Forelimb muscle (tissue), 1 donor: Measurements from ENCODE around the gene TPRG1. TPM values are rescaled to one million over a fixed set of nuclear protein-coding genes. Genes with fewer than 3 reads are reported as not detected.

Experiments
- DNase-seq: peaks from one replicate; pipeline ENCODE4 v3.0.0-alpha.2; 2013; ENCODE audit warnings: low read depth
- polyA plus RNA-seq: library from polyadenylated mRNA; unstranded; fragments of 120-200 nt; gene quantifications from one replicate; pipeline ENCODE4 v1.2.1, GENCODE V29; 2013; ENCODE audit not compliant: insufficient read length

TPRG1 gene
- polyA plus RNA-seq, 1 donor: 2.7 TPM

- no peak for DNase-seq
Measured at GRCh38 chr3:189165092-189165612, 6.6 kb upstream of the TPRG1 start.

- DNase-seq: no peak
Measured at GRCh38 chr3:189166321-189166720, 5.5 kb upstream of the TPRG1 start.

- DNase-seq: no peak
Measured at GRCh38 chr3:189167027-189167766, 4.6 kb upstream of the TPRG1 start.

GRCh38 chr3:189168711-189169110 is 3.1 kb upstream of the TPRG1 start:
- DNase-seq: no peak

- DNase-seq: no peak
Measured at GRCh38 chr3:189169728-189170127, 2.0 kb upstream of the TPRG1 start.

GRCh38 chr3:189170559-189170958 is 1.2 kb upstream of the TPRG1 start:
- no peak for DNase-seq

GRCh38 chr3:189172668-189173419 is 1.1 kb downstream of the TPRG1 start:
- DNase-seq: no peak

GRCh38 chr3:189184566-189184965 is 12.8 kb downstream of the TPRG1 start:
- DNase-seq: no peak

GRCh38 chr3:189186101-189186500 is 14.3 kb downstream of the TPRG1 start:
- no peak for DNase-seq

- DNase-seq: no peak
Measured at GRCh38 chr3:189188466-189188865, 16.7 kb downstream of the TPRG1 start.

- DNase-seq: no peak
Measured at GRCh38 chr3:189192725-189193124, 21.0 kb downstream of the TPRG1 start.

- no peak for DNase-seq
Measured at GRCh38 chr3:189195302-189195701, 23.5 kb downstream of the TPRG1 start.

- no peak for DNase-seq
Measured at GRCh38 chr3:189202106-189202505, 30.3 kb downstream of the TPRG1 start.

GRCh38 chr3:189202583-189202982 is 30.8 kb downstream of the TPRG1 start:
- DNase-seq: no peak

- DNase-seq: no peak
Measured at GRCh38 chr3:189204167-189204866, 32.5 kb downstream of the TPRG1 start.

GRCh38 chr3:189204937-189205336 is 33.2 kb downstream of the TPRG1 start:
- no peak for DNase-seq

GRCh38 chr3:189210251-189210770 is 38.5 kb downstream of the TPRG1 start:
- no peak for DNase-seq

GRCh38 chr3:189212681-189213080 is 40.9 kb downstream of the TPRG1 start:
- no peak for DNase-seq

- no peak for DNase-seq
Measured at GRCh38 chr3:189214651-189215050, 42.9 kb downstream of the TPRG1 start.

GRCh38 chr3:189222927-189223636 is 51.3 kb downstream of the TPRG1 start:
- no peak for DNase-seq

- DNase-seq: no peak
Measured at GRCh38 chr3:189225431-189225830, 53.7 kb downstream of the TPRG1 start.
